ENCODE measurements around the gene BUB3. TPM values are rescaled to one million over a fixed set of nuclear protein-coding genes. Genes with fewer than 3 reads are reported as not detected.

Gene BUB3
- total RNA-seq, 2 donors from 2014 or later: 77.6 to 112 TPM

GRCh38 chr10:123204127-123204461 is 49.9 kb downstream of the BUB3 start:
- Histone ChIP-seq H3K9me3 (no peaks in the 10 kb centered on the region), H3K4me1 (no peaks in the 10 kb centered on the region), H3K36me3 (no peaks in the 10 kb centered on the region), H3K4me3 (no peak overlapping the region), H3K27ac (no peak overlapping the region), H3K27me3 (no peaks in the 10 kb centered on the region), H3K9ac (ENCODE audit: low read depth in 2 of 2, low read length in 2 of 2) (no peak overlapping the region)
- TF ChIP-seq CTCF (IDR thresholded peaks at IDR 0.05): no peak
- intact Hi-C loops (cut with DNase I): no loop called here
- DNase-seq: no peak

GRCh38 chr10:123205041-123205440 is 50.8 kb downstream of the BUB3 start:
- intact Hi-C loops (cut with DNase I): no loop called here
- H3K27ac ChIP-seq: no peak overlapping the region
- no peaks in the 10 kb centered on the region for H3K27me3 ChIP-seq
- no peaks in the 10 kb centered on the region for H3K36me3 ChIP-seq
- H3K4me1 ChIP-seq: no peaks in the 10 kb centered on the region
- no peak for DNase-seq
- no peak for TF ChIP-seq CTCF (IDR thresholded peaks at IDR 0.05)
- no peak overlapping the region for H3K9ac ChIP-seq (ENCODE audit: low read depth in 2 of 2, low read length in 2 of 2)
- H3K4me3 ChIP-seq: no peak overlapping the region
- no peaks in the 10 kb centered on the region for H3K9me3 ChIP-seq

- Histone ChIP-seq H3K27me3 (no peaks in the 10 kb centered on the region), H3K36me3 (no peaks in the 10 kb centered on the region), H3K9me3 (no peaks in the 10 kb centered on the region), H3K4me3 (no peak overlapping the region), H3K4me1 (no peaks in the 10 kb centered on the region), H3K27ac (no peak overlapping the region), H3K9ac (ENCODE audit: low read depth in 2 of 2, low read length in 2 of 2) (no peak overlapping the region)
- DNase-seq: no peak
- no peak for TF ChIP-seq CTCF (IDR thresholded peaks at IDR 0.05)
- intact Hi-C loops (cut with DNase I): no loop called here
Measured at GRCh38 chr10:123212063-123212462, 57.9 kb downstream of the BUB3 start.

GRCh38 chr10:123212640-123213039 is 58.4 kb downstream of the BUB3 start:
- no peaks in the 10 kb centered on the region for H3K9me3 ChIP-seq
- intact Hi-C loops (cut with DNase I): no loop called here

GRCh38 chr10:123213192-123213591 is 59.0 kb downstream of the BUB3 start:
- no peaks in the 10 kb centered on the region for H3K36me3 ChIP-seq
- H3K4me1 ChIP-seq: no peaks in the 10 kb centered on the region
- intact Hi-C loops (cut with DNase I): no loop called here
- no peak overlapping the region for H3K4me3 ChIP-seq
- no peak overlapping the region for H3K27ac ChIP-seq
- H3K9me3 ChIP-seq: no peaks in the 10 kb centered on the region
- TF ChIP-seq CTCF (IDR thresholded peaks at IDR 0.05): no peak
- H3K27me3 ChIP-seq: no peaks in the 10 kb centered on the region
- no peak overlapping the region for H3K9ac ChIP-seq (ENCODE audit: low read depth in 2 of 2, low read length in 2 of 2)
- no peak for DNase-seq

More at GRCh38 chr10:123212640-123213039, 58.4 kb downstream of the BUB3 start:
- Histone ChIP-seq H3K27ac (no peak overlapping the region), H3K27me3 (no peaks in the 10 kb centered on the region), H3K4me1 (no peaks in the 10 kb centered on the region), H3K9ac (ENCODE audit: low read depth in 2 of 2, low read length in 2 of 2) (no peak overlapping the region), H3K4me3 (no peak overlapping the region), H3K36me3 (no peaks in the 10 kb centered on the region)
- no peak for TF ChIP-seq CTCF (IDR thresholded peaks at IDR 0.05)
- no peak for DNase-seq

Other genes with a start within 250 kb of the BUB3 start
- not detected for gene FAM24A, start 243.8 kb upstream of the BUB3 start, total RNA-seq
- 1 to 10 TPM; 6.3 to 6.8 TPM for gene C10orf88, start 200.2 kb upstream of the BUB3 start, total RNA-seq
- 1 to 10 TPM; 1.7 to 2.6 TPM for gene PSTK, start 174.0 kb upstream of the BUB3 start, total RNA-seq
- 10 to 100 TPM in 1 of 2 donors, 1 to 10 TPM in 1; 7.5 to 16.7 TPM for gene IKZF5, start 145.6 kb upstream of the BUB3 start, total RNA-seq
- gene ACADSB, start 145.4 kb upstream of the BUB3 start, total RNA-seq: 10 to 100 TPM; 17.6 to 69.3 TPM
- gene HMX3, start 18.4 kb upstream of the BUB3 start, total RNA-seq: under 1 TPM; 0.35 to 0.64 TPM
- under 1 TPM; 0.13 to 0.15 TPM for gene HMX2, start 6.3 kb upstream of the BUB3 start, total RNA-seq

All from colonic mucosa (tissue), 4 donors.